ENCODE measurements around the gene TAPBPL.

DNA sequence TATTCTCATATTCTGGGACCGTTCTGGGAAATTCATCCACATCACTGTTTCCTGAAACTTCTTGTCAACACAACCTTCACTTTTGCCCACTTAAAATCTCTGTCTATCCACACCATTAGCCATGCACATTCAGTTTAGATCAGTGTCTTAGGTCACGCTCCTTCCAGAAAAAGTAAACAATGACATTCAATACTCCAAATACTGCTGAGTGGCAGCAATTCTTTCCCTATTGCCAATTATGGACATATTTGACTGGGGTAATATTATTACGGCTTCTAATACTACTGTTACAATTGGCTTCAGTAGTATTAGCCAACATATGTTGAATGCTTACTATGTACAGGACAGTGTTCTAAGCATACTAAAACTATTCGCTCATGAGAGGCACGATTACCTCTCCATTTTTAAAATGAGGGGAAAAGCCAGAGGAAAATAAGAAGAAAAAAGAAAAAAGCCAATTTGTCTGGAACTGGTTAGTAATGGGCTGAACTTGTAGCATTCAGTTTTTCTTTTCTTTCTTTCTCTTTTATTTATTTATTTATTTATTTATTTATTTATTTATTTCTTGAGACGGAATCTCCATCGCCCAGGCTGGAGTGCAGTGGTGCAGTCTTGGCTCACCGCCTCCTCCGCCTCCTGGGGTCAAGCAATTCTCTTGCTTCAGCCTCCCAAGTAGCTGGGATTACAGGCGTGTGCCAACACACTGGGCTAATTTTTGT is 44.4 kb upstream of the TAPBPL start:
- TF ChIP-seq, protein P1, sequence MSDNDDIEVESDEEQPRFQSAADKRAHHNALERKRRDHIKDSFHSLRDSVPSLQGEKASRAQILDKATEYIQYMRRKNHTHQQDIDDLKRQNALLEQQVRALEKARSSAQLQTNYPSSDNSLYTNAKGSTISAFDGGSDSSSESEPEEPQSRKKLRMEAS (IDR thresholded peaks at IDR 0.05; ENCODE audit: low read depth), result no peak
- TF ChIP-seq YY1 (IDR thresholded peaks at IDR 0.05; ENCODE audit: low read depth) (no peak), MXI1 (IDR thresholded peaks at IDR 0.05; ENCODE audit: low read depth, low read length) (no peak)

All from SK-N-SH (cell line).